OCI-LY3 (cell line): Measurements from ENCODE around the gene YTHDC1.

Experiments
- H2AFZ ChIP-seq: fragments of 200-600, 300-600 bp; shearing (Covaris generic); 2 replicates; pipeline ENCODE4 v1.6.0; 2014; ENCODE audit warnings: antibody characterized with exemption, low read depth, low read length
- H3K27ac ChIP-seq: fragments of 200-600, 300-600 bp; sonication (generic); 2 replicates; pipeline ENCODE4 v1.5.1; 2014; ENCODE audit warnings: mild to moderate bottlenecking, low read length, moderate library complexity, mixed read lengths
- H3K27me3 ChIP-seq: fragments of 200-600, 300-600 bp; sonication (generic); 2 replicates; pipeline ENCODE4 v1.6.1; 2014; ENCODE audit warnings: low read depth, low read length, mixed read lengths
- H3K36me3 ChIP-seq: fragments of 200-600, 300-600 bp; sonication (generic); replicated peaks from 2 replicates; pipeline ENCODE3; 2014; ENCODE audit warnings: low read depth, low read length, mixed read lengths
- H3K4me1 ChIP-seq: fragments of 300-600, 200-600 bp; sonication (generic); 2 replicates; pipeline ENCODE4 v1.6.1; 2014; ENCODE audit warnings: low read length, mixed read lengths
- H3K4me2 ChIP-seq: fragments of 200-600, 300-600 bp; sonication (generic); 2 replicates; pipeline ENCODE4 v1.6.1; 2014; ENCODE audit warnings: low read length, mixed read lengths
- H3K4me3 ChIP-seq: fragments of 300-600, 200-600 bp; sonication (generic); 2 replicates; pipeline ENCODE4 v1.5.1; 2014; ENCODE audit warnings: antibody characterized with exemption, mild to moderate bottlenecking, low read length, moderate library complexity
- H3K79me2 ChIP-seq: fragments of 300-600, 200-600 bp; shearing (Covaris generic); 2 replicates; pipeline ENCODE4 v1.6.1; 2014; ENCODE audit warnings: mild to moderate bottlenecking, low read length, mixed read lengths
- H3K9ac ChIP-seq: fragments of 300-600, 200-600 bp; shearing (Covaris generic); 2 replicates; pipeline ENCODE4 v1.6.0; 2014; ENCODE audit warnings: mild to moderate bottlenecking, low read length, moderate library complexity
- H3K9me3 ChIP-seq: fragments of 200-600, 300-600 bp; shearing (Covaris generic); 2 replicates; pipeline ENCODE4 v1.6.1; 2014; ENCODE audit warnings: low read length, mixed read lengths; ENCODE audit not compliant: insufficient read depth
- H4K20me1 ChIP-seq: fragments of 200-600, 300-600 bp; sonication (generic); 2 replicates; pipeline ENCODE4 v1.6.1; 2016; ENCODE audit warnings: low read length, mixed read lengths; ENCODE audit not compliant: insufficient read depth
- CTCF ChIP-seq: fragments of 200-600, 300-600 bp; sonication (generic); IDR thresholded peaks from 2 replicates; pipeline ENCODE4 v1.5.1; 2014; ENCODE audit warnings: antibody characterized with exemption, low read length, low read depth
- EZH2phosphoT487 ChIP-seq: fragments of 200-600 bp; shearing (Covaris generic); IDR thresholded peaks from 2 replicates; pipeline ENCODE4 v1.6.1; 2018; ENCODE audit warnings: antibody characterized with exemption, mixed run types, low read depth

Gene YTHDC1

GRCh38 chr4:68369142-68369805, 19.4 kb upstream of the YTHDC1 start:
- no peak for TF ChIP-seq CTCF
- TF ChIP-seq EZH2phosphoT487, result no peak
- no peaks in the 10 kb centered on the region for H3K9me3 ChIP-seq
- H3K4me1 ChIP-seq, result no peaks in the 10 kb centered on the region
- no peak overlapping the region for H3K27ac ChIP-seq
- H3K27me3 ChIP-seq, result no peaks in the 10 kb centered on the region
- H2AFZ ChIP-seq, result no peak overlapping the region
- H3K4me2 ChIP-seq, result no peak overlapping the region
- H3K79me2 ChIP-seq, result no peaks in the 10 kb centered on the region
- H4K20me1 ChIP-seq, result no peaks in the 10 kb centered on the region
- H3K4me3 ChIP-seq, result no peak overlapping the region
- H3K9ac ChIP-seq, result no peak overlapping the region
- no peaks in the 10 kb centered on the region for H3K36me3 ChIP-seq

GRCh38 chr4:68368691-68369131, 18.8 kb upstream of the YTHDC1 start:
- H3K27ac ChIP-seq, result no peak overlapping the region
- no peak for TF ChIP-seq EZH2phosphoT487
- no peaks in the 10 kb centered on the region for H4K20me1 ChIP-seq
- no peaks in the 10 kb centered on the region for H3K9me3 ChIP-seq
- no peak overlapping the region for H3K4me3 ChIP-seq
- H3K4me2 ChIP-seq, result no peak overlapping the region
- H3K4me1 ChIP-seq, result no peaks in the 10 kb centered on the region
- no peaks in the 10 kb centered on the region for H3K36me3 ChIP-seq
- H2AFZ ChIP-seq, result no peak overlapping the region
- no peak overlapping the region for H3K9ac ChIP-seq
- no peaks in the 10 kb centered on the region for H3K27me3 ChIP-seq
- no peaks in the 10 kb centered on the region for H3K79me2 ChIP-seq

GRCh38 chr4:68367835-68368234, 17.9 kb upstream of the YTHDC1 start:
- H3K36me3 ChIP-seq, result no peaks in the 10 kb centered on the region
- no peak overlapping the region for H2AFZ ChIP-seq
- H3K79me2 ChIP-seq, result no peaks in the 10 kb centered on the region
- no peak overlapping the region for H3K9ac ChIP-seq
- no peak overlapping the region for H3K4me3 ChIP-seq
- no peak overlapping the region for H3K4me2 ChIP-seq
- TF ChIP-seq CTCF (no peak), EZH2phosphoT487 (no peak)
- no peak overlapping the region for H3K27ac ChIP-seq
- no peaks in the 10 kb centered on the region for H3K4me1 ChIP-seq
- no peaks in the 10 kb centered on the region for H4K20me1 ChIP-seq
- no peaks in the 10 kb centered on the region for H3K9me3 ChIP-seq
- no peaks in the 10 kb centered on the region for H3K27me3 ChIP-seq

GRCh38 chr4:68366600-68366999, 16.7 kb upstream of the YTHDC1 start:
- H2AFZ ChIP-seq, result no peak overlapping the region
- TF ChIP-seq CTCF, result no peak
- no peak for TF ChIP-seq EZH2phosphoT487
- H3K36me3 ChIP-seq, result no peaks in the 10 kb centered on the region
- H3K9ac ChIP-seq, result no peak overlapping the region
- H3K79me2 ChIP-seq, result no peaks in the 10 kb centered on the region
- H3K27me3 ChIP-seq, result no peaks in the 10 kb centered on the region
- H4K20me1 ChIP-seq, result no peaks in the 10 kb centered on the region
- no peaks in the 10 kb centered on the region for H3K4me1 ChIP-seq
- no peak overlapping the region for H3K4me3 ChIP-seq
- no peaks in the 10 kb centered on the region for H3K9me3 ChIP-seq
- no peak overlapping the region for H3K27ac ChIP-seq
- no peak overlapping the region for H3K4me2 ChIP-seq
